ENCODE measurements around the gene KRABD2.

KRABD2 gene

DNA sequence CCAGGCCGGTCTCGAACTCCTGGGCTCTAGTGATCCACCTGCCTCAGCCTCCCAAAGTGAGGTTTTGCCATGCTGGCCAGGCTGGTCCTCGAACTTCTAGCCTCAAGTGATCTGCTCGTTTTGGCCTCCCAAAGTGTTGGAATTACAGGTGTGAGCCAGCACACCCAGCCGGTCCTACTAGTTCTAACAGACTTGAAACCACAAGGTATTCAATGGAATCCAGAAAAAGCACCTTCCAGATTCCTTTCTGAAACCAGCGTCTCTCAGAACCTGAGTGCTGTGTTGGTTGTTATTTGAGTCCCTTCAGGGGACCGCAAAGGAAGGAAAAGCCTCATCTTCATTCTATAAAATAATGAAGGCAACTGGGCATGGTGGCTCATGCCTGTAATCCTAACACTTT, 4.1 kb downstream of the KRABD2 start:
- no peaks in the 10 kb centered on the region for H3K9me2 ChIP-seq (ENCODE audit: insufficient read depth)
- H4K20me1 ChIP-seq (replicated peaks; ENCODE audit: insufficient read depth), result no peaks in the 10 kb centered on the region
- no peak for ATAC-seq
- peaks cover 8% of the 10 kb centered on the region for H3K27me3 Mint-ChIP-seq (ENCODE audit: insufficient read depth, low read depth, poor library complexity)
- peaks cover 13% of the 10 kb centered on the region; the same call in 1 of the 2 replicates for H3K4me1 ChIP-seq (ENCODE audit: insufficient read depth)
- no peak overlapping the region for H3K27ac Mint-ChIP-seq
- no peaks in the 10 kb centered on the region for H3K79me2 ChIP-seq (replicated peaks; ENCODE audit: insufficient read depth)
- no peak overlapping the region for H3K4me3 ChIP-seq
- peaks cover 17% of the 10 kb centered on the region for H3K36me3 ChIP-seq (ENCODE audit: insufficient read depth)
- H3K4me2 ChIP-seq, result no peak overlapping the region
- H3K4me1 Mint-ChIP-seq, result peaks cover 12% of the 10 kb centered on the region; the same call in 2 of the 3 replicates
- no peak overlapping the region for H3K4me3 Mint-ChIP-seq
- H3K9me3 Mint-ChIP-seq, result no peaks in the 10 kb centered on the region
- TF ChIP-seq, protein P1, sequence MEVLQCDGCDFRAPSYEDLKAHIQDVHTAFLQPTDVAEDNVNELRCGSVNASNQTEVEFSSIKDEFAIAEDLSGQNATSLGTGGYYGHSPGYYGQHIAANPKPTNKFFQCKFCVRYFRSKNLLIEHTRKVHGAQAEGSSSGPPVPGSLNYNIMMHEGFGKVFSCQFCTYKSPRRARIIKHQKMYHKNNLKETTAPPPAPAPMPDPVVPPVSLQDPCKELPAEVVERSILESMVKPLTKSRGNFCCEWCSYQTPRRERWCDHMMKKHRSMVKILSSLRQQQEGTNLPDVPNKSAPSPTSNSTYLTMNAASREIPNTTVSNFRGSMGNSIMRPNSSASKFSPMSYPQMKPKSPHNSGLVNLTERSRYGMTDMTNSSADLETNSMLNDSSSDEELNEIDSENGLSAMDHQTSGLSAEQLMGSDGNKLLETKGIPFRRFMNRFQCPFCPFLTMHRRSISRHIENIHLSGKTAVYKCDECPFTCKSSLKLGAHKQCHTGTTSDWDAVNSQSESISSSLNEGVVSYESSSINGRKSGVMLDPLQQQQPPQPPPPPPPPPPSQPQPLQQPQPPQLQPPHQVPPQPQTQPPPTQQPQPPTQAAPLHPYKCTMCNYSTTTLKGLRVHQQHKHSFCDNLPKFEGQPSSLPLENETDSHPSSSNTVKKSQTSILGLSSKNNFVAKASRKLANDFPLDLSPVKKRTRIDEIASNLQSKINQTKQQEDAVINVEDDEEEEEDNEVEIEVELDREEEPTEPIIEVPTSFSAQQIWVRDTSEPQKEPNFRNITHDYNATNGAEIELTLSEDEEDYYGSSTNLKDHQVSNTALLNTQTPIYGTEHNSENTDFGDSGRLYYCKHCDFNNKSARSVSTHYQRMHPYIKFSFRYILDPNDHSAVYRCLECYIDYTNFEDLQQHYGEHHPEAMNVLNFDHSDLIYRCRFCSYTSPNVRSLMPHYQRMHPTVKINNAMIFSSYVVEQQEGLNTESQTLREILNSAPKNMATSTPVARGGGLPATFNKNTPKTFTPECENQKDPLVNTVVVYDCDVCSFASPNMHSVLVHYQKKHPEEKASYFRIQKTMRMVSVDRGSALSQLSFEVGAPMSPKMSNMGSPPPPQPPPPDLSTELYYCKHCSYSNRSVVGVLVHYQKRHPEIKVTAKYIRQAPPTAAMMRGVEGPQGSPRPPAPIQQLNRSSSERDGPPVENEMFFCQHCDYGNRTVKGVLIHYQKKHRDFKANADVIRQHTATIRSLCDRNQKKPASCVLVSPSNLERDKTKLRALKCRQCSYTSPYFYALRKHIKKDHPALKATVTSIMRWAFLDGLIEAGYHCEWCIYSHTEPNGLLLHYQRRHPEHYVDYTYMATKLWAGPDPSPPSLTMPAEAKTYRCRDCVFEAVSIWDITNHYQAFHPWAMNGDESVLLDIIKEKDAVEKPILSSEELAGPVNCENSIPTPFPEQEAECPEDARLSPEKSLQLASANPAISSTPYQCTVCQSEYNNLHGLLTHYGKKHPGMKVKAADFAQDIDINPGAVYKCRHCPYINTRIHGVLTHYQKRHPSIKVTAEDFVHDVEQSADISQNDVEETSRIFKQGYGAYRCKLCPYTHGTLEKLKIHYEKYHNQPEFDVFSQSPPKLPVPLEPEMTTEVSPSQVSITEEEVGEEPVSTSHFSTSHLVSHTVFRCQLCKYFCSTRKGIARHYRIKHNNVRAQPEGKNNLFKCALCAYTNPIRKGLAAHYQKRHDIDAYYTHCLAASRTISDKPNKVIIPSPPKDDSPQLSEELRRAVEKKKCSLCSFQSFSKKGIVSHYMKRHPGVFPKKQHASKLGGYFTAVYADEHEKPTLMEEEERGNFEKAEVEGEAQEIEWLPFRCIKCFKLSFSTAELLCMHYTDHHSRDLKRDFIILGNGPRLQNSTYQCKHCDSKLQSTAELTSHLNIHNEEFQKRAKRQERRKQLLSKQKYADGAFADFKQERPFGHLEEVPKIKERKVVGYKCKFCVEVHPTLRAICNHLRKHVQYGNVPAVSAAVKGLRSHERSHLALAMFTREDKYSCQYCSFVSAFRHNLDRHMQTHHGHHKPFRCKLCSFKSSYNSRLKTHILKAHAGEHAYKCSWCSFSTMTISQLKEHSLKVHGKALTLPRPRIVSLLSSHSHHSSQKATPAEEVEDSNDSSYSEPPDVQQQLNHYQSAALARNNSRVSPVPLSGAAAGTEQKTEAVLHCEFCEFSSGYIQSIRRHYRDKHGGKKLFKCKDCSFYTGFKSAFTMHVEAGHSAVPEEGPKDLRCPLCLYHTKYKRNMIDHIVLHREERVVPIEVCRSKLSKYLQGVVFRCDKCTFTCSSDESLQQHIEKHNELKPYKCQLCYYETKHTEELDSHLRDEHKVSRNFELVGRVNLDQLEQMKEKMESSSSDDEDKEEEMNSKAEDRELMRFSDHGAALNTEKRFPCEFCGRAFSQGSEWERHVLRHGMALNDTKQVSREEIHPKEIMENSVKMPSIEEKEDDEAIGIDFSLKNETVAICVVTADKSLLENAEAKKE (CRISPR knock-in tag; IDR thresholded peaks at IDR 0.05), result no peak
- TF ChIP-seq STAT1 (IDR thresholded peaks at IDR 0.05; ENCODE audit: unreplicated experiment) (no peak), CREB1 (CRISPR knock-in tag; IDR thresholded peaks at IDR 0.05; ENCODE audit: low read depth) (no peak), ZNF114 (CRISPR knock-in tag; IDR thresholded peaks at IDR 0.05) (no peak), ZNF331 (CRISPR knock-in tag; IDR thresholded peaks at IDR 0.05; ENCODE audit: low read depth) (no peak), EZH2 (IDR thresholded peaks at IDR 0.05; ENCODE audit: low read depth, unreplicated experiment) (no peak), NANOG (IDR thresholded peaks at IDR 0.05; ENCODE audit: borderline replicate concordance) (no peak), POLR2AphosphoS5 (IDR thresholded peaks at IDR 0.05; ENCODE audit: low read depth) (no peak)
- TF ChIP-seq, protein P2, sequence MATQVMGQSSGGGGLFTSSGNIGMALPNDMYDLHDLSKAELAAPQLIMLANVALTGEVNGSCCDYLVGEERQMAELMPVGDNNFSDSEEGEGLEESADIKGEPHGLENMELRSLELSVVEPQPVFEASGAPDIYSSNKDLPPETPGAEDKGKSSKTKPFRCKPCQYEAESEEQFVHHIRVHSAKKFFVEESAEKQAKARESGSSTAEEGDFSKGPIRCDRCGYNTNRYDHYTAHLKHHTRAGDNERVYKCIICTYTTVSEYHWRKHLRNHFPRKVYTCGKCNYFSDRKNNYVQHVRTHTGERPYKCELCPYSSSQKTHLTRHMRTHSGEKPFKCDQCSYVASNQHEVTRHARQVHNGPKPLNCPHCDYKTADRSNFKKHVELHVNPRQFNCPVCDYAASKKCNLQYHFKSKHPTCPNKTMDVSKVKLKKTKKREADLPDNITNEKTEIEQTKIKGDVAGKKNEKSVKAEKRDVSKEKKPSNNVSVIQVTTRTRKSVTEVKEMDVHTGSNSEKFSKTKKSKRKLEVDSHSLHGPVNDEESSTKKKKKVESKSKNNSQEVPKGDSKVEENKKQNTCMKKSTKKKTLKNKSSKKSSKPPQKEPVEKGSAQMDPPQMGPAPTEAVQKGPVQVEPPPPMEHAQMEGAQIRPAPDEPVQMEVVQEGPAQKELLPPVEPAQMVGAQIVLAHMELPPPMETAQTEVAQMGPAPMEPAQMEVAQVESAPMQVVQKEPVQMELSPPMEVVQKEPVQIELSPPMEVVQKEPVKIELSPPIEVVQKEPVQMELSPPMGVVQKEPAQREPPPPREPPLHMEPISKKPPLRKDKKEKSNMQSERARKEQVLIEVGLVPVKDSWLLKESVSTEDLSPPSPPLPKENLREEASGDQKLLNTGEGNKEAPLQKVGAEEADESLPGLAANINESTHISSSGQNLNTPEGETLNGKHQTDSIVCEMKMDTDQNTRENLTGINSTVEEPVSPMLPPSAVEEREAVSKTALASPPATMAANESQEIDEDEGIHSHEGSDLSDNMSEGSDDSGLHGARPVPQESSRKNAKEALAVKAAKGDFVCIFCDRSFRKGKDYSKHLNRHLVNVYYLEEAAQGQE (IDR thresholded peaks at IDR 0.05; ENCODE audit: unreplicated experiment), result no peak
- TF ChIP-seq, protein P3, sequence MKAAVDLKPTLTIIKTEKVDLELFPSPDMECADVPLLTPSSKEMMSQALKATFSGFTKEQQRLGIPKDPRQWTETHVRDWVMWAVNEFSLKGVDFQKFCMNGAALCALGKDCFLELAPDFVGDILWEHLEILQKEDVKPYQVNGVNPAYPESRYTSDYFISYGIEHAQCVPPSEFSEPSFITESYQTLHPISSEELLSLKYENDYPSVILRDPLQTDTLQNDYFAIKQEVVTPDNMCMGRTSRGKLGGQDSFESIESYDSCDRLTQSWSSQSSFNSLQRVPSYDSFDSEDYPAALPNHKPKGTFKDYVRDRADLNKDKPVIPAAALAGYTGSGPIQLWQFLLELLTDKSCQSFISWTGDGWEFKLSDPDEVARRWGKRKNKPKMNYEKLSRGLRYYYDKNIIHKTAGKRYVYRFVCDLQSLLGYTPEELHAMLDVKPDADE (IDR thresholded peaks at IDR 0.05), result no peak
- H3F3A ChIP-seq (replicated peaks; ENCODE audit: low read depth), result peaks cover 8% of the 10 kb centered on the region
- H3K27me3 ChIP-seq (ENCODE audit: insufficient read depth), result no peaks in the 10 kb centered on the region
- no peak overlapping the region for H3K27ac ChIP-seq (ENCODE audit: low read depth)
- DNase-seq (ENCODE audit: low spot score), result no peak
- H2AFZ ChIP-seq, result no peak overlapping the region
- peaks cover 53% of the 10 kb centered on the region for H3K36me3 Mint-ChIP-seq (ENCODE audit: low read depth)

Measured in GM23338 (cell line).